GM18867 (cell line): ENCODE data around the gene TLE6.
"Not testable (repeated sequence)": the region's sequence is repeated elsewhere in the genome, so short reads cannot be mapped to it uniquely, and the experiment has no call there.

Experiments
- ATAC-seq: cut with Tn5 transposase; IDR thresholded peaks from one replicate; pipeline ENCODE4 v1.9.1; 2021; ENCODE audit warnings: mild to moderate bottlenecking, moderate library complexity; ENCODE audit not compliant: unreplicated experiment

TLE6 gene

GRCh38 chr19:2973229-2973628 is 4.1 kb upstream of the TLE6 start:
- ATAC-seq = no peak

- ATAC-seq = no peak
Measured at GRCh38 chr19:2974342-2975041, 2.9 kb upstream of the TLE6 start.

- no peak for ATAC-seq
Measured at GRCh38 chr19:2976609-2977000, 759 bp upstream of the TLE6 start.

GRCh38 chr19:2977746-2978138 is 378 bp downstream of the TLE6 start:
- no peak for ATAC-seq

GRCh38 chr19:2978166-2978767 is 903 bp downstream of the TLE6 start:
- no peak for ATAC-seq

- ATAC-seq = no peak
Measured at GRCh38 chr19:2978772-2979171, 1.4 kb downstream of the TLE6 start.

GRCh38 chr19:2981898-2982297 is 4.5 kb downstream of the TLE6 start:
- no peak for ATAC-seq

GRCh38 chr19:2982561-2982960 is 5.2 kb downstream of the TLE6 start:
- ATAC-seq = no peak

- no peak for ATAC-seq
Measured at GRCh38 chr19:2982983-2983350, 5.6 kb downstream of the TLE6 start.

GRCh38 chr19:2983351-2984214 is 6.2 kb downstream of the TLE6 start:
- ATAC-seq = no peak

GRCh38 chr19:2984215-2984528 is 6.8 kb downstream of the TLE6 start:
- ATAC-seq = no peak

GRCh38 chr19:2986951-2987524 is 9.7 kb downstream of the TLE6 start:
- ATAC-seq = no peak

- no peak for ATAC-seq
Measured at GRCh38 chr19:2987797-2988196, 10.4 kb downstream of the TLE6 start.

- ATAC-seq = no peak
Measured at GRCh38 chr19:2988568-2988967, 11.2 kb downstream of the TLE6 start.

GRCh38 chr19:2989236-2989946 is 12.0 kb downstream of the TLE6 start:
- ATAC-seq = no peak

- not testable (repeated sequence) for ATAC-seq
Measured at GRCh38 chr19:2992333-2992732, 15.0 kb downstream of the TLE6 start.

- no peak for ATAC-seq
Measured at GRCh38 chr19:2992958-2993357, 15.6 kb downstream of the TLE6 start.

- no peak for ATAC-seq
Measured at GRCh38 chr19:2993579-2993978, 16.2 kb downstream of the TLE6 start.

- no peak for ATAC-seq
Measured at GRCh38 chr19:2994588-2995131, 17.3 kb downstream of the TLE6 start.

GRCh38 chr19:2997720-2998119 is 20.4 kb downstream of the TLE6 start:
- ATAC-seq = no peak

- no peak for ATAC-seq
Measured at GRCh38 chr19:2998642-2999041, 21.3 kb downstream of the TLE6 start.
